Sigmoid colon (tissue), 4 donors: ENCODE results near the gene ITGB4.

Source experiments
- POLR2A ChIP-seq, 2 donors: fragments of 450-650 bp; IDR thresholded peaks; one replicate each; pipeline ENCODE4 v1.6.1; 2016; ENCODE audit warnings: antibody characterized with exemption in 2 of 2, mild to moderate bottlenecking in 2 of 2, moderate library complexity in 2 of 2
- POLR2AphosphoS5 ChIP-seq, 4 donors: sonication (generic); formaldehyde crosslinking; IDR thresholded peaks; one replicate each; pipeline ENCODE4 v1.6.1; 2017; ENCODE audit warnings: antibody characterized with exemption in 4 of 4
- TF ChIP-seq, protein P1 (sequence below), 4 experiments: fragments of 450-650 bp in 3 of 4; fragments of 200-600 bp in 1 of 4; IDR thresholded peaks; one replicate each; pipeline ENCODE4 v1.5.1; 2016 to 2019; ENCODE audit warnings: antibody characterized with exemption in 4 of 4, mild to moderate bottlenecking in 3 of 4, moderate library complexity in 2 of 4

DNA sequence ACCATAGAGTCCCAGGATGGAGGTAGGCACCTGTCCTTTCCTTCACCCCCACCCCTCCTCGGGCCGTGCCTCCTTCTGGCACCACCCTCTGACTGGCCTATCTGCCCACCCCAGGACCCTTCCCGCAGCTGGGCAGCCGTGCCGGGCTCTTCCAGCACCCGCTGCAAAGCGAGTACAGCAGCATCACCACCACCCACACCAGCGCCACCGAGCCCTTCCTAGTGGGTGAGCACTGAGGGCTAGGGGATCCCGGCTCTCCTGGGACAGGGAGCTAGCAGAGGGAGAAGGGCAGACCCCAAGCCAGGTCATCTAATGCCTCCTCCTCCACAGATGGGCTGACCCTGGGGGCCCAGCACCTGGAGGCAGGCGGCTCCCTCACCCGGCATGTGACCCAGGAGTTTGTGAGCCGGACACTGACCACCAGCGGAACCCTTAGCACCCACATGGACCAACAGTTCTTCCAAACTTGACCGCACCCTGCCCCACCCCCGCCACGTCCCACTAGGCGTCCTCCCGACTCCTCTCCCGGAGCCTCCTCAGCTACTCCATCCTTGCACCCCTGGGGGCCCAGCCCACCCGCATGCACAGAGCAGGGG lies 35.9 kb downstream of the ITGB4 start:
- TF ChIP-seq, protein P1, sequence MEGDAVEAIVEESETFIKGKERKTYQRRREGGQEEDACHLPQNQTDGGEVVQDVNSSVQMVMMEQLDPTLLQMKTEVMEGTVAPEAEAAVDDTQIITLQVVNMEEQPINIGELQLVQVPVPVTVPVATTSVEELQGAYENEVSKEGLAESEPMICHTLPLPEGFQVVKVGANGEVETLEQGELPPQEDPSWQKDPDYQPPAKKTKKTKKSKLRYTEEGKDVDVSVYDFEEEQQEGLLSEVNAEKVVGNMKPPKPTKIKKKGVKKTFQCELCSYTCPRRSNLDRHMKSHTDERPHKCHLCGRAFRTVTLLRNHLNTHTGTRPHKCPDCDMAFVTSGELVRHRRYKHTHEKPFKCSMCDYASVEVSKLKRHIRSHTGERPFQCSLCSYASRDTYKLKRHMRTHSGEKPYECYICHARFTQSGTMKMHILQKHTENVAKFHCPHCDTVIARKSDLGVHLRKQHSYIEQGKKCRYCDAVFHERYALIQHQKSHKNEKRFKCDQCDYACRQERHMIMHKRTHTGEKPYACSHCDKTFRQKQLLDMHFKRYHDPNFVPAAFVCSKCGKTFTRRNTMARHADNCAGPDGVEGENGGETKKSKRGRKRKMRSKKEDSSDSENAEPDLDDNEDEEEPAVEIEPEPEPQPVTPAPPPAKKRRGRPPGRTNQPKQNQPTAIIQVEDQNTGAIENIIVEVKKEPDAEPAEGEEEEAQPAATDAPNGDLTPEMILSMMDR (IDR thresholded peaks at IDR 0.05): no peak
- TF ChIP-seq POLR2AphosphoS5 (IDR thresholded peaks at IDR 0.05) (no peak), POLR2A (IDR thresholded peaks at IDR 0.05) (no peak)
